GM12892 (cell line): ENCODE measurements around the gene SAE1.
"Not testable (repeated sequence)": the region's sequence is repeated elsewhere in the genome, so short reads cannot be mapped to it uniquely, and the experiment has no call there.

Experiments
- DNase-seq: peaks from one replicate; pipeline ENCODE4 v3.0.0; 2011; ENCODE audit not compliant: insufficient read length
- FAIRE-seq: peaks from 2 replicates; lab custom pipeline; 2011; peaks lifted over from hg19 to GRCh38; lab: Jason Lieb, UNC
- POLR2A ChIP-seq: IDR thresholded peaks from 2 replicates; pipeline ENCODE4 v1.6.1; 2011; ENCODE audit warnings: low read depth, low read length, control low read depth
- POLR2AphosphoS5 ChIP-seq: IDR thresholded peaks from 2 replicates; pipeline ENCODE4 v1.6.1; 2011; ENCODE audit warnings: low read depth, low read length, control low read depth
- TAF1 ChIP-seq: IDR thresholded peaks from 2 replicates; pipeline ENCODE4 v1.6.1; 2011; ENCODE audit warnings: low read depth, mild to moderate bottlenecking, control low read depth, low read length, borderline replicate concordance

SAE1 gene

DNA sequence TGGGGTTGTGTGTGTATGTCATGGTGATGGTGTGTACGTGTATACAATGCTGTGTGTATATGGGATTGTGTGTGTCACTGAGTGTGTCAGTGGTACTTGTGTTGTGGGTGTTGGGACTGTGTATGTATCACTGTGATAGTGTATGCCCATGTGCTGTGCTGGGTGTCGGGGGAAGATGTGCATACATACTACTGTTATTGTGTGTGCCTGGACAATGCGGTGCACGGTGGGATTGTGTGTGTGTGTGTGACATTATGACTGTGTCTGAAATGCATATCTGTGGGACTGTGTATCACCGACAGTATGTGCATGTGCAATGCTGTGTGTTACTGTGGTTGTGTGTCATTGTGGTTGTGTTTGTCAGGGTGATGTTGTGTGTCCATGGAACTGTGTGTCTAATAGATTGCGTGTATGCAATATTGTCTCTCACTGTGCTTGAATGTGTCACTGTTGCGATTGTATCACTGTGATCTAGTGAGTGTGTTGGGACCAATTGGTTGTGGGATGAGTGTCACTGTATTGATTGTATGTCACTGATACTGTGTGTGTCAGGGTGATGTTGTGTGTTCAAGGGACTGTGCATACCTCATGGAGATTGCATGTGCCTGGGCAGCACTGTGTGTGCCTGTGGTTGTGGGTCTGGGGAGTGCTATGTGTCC is 111.4 kb downstream of the SAE1 start:
- TF ChIP-seq POLR2AphosphoS5 (no peak), POLR2A (no peak), TAF1 (no peak)
- DNase-seq (no peak), FAIRE-seq (no peak)

DNA sequence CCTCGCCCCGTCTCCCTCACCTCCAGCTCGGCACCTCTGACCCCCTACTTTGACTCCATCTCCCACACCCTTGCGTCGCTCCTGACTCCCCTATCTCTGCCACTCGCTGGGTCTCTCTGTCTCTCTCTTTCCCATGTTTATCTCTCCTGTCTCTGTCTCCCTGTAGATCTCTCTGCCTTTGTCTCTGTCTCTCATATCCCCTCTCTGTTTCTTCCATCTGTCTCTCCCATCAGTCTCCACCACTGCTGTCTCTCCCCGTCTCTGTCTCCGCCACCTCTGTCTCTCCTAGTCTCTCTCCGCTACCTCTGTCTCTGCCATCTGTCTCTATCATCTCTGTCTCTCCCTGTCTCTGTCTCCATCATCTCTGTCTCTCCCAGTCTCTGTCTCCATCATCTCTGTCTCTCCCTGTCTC is 112.7 kb downstream of the SAE1 start:
- FAIRE-seq (no peak), DNase-seq (no peak)
- TF ChIP-seq POLR2A = no peak
- no peak for TF ChIP-seq POLR2AphosphoS5
- no peak for TF ChIP-seq TAF1

DNA sequence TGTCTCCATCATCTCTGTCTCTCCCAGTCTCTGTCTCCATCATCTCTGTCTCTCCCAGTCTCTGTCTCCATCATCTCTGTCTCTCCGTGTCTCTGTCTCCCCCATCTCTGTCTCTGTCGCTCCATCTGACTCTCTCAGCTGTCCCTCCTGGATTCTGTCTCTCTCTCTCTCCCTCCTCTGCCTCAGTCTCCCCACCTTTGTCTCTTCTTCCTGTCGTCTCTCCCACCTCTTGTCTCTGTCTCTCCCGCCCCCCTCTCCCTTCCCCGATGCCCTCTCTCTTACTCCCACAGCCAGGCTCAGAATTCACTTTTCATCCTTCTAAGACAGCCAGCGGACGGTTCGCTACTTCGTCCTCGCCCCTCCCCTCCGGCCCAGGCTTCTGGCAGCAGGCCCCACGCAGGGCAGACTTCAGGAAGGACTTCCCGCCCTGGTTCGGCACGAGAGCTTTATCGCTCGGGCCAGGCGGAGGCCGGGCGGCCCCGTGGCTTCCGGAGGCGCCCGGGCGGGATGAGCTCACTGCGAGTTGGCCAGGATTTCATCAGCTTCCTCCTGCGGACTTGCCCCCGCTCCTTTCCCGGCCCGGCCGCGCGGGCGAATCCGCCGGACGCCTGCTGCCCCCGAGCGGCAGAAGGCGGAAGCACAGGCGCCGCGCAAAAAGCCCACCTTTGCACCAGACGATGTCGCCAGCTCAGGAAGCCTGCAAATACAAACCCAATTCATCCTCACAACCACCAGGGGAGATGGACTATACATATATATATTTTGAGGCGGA is 113.3 kb downstream of the SAE1 start:
- peak; percentile 73 for FAIRE-seq

DNA sequence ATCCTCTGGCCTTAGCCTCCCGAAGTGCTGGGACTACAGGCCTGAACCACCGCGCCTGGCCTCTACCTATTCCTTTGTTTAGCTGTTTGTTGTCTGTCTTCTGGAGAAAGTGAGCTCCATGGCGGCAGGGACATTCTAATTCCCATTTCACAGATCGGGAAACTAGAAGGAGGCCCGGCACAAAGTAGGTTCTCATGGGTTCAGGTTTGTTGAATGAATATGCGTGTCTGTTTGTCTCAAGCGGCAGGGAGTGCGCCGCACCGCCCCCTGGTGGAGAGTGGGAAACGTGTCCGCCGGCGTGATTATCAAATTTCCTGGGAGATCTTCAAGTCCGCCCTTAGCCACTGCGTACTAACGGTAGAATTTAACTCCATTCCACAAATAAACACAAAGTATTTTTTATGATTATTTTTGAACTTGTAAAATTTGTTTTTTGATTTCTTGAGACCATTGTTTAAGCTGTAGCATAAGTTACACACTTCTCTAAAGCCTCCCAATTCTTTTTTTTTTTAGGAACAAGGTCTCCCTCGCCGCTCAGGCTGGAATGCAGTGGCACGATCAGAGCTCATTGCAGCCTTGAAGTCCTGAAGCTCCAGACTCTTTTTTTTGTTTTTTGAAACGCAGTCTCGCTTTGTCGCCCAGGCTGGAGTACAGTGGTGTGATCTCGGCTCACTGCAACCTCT is 116.8 kb downstream of the SAE1 start:
- DNase-seq (no peak), FAIRE-seq (no peak)
- TF ChIP-seq POLR2A = no peak
- TF ChIP-seq TAF1 = no peak
- no peak for TF ChIP-seq POLR2AphosphoS5

More for the DNA sequence above, 113.3 kb downstream of the SAE1 start:
- TF ChIP-seq POLR2AphosphoS5 (no peak), POLR2A (peak; percentile 58; the same call in 1 of the 2 replicates), TAF1 (no peak)
- DNase-seq = peak; percentile 94

DNA sequence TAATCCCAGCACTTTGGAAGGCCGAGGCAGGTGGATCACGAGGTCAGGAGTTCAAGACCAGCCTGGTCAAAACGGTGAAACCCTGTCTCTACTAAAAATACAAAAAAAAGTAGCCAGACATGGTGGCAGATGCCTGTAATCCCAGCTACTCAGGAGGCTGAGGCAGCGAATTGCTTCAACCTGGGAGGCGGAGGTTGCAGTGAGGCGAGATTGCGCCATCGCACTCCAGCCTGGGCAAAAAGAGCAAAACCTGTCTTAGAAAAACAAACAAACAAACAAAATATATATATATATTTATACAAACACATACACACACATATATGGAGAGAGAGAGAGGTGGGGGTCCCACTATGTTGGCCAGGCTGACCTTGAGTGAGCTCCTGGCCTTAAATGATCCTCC is 122.4 kb downstream of the SAE1 start:
- not testable (repeated sequence) for DNase-seq, FAIRE-seq

DNA sequence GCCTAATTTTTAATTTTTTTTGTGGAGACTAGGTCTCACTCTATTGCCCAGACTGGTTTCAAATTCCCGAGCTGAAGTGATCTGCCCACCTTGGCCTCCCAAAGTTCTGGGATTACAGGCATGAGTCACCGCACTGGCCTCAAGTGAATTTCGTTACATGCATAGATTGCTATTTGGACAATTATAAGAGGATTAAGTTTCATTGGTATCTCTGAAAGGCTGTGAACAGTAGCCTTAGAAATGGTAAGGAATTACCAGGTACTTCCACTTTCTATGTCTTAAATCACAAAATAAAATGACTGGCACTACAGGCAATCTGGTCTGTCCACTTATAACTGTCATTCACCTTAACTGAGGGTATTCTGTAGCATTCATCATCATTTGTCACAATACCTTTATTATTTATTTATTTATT is 122.8 kb downstream of the SAE1 start:
- TF ChIP-seq POLR2AphosphoS5 = no peak
- TF ChIP-seq POLR2A = no peak
- no peak for TF ChIP-seq TAF1
- no peak for FAIRE-seq
- no peak for DNase-seq

DNA sequence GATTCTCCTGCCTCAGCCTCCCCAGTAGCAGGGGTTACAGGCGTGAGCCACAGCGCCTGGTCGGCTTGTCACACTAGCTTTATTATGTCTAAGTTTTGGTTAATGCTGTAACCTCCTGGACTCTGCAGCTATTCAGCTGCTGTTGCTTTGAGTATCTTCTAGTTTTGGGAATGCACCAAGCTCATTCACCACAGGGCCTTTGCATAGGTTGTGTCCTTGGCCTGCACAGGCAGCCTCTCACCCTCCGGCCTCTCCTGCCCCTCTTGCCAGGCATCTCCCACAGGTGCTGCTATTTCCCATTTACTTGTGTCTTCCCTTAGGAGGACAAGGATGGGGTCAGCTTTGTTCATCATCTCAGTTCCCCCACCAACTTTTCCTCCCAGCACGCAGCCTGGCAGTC is 123.3 kb downstream of the SAE1 start:
- no peak for DNase-seq
- TF ChIP-seq TAF1 (no peak), POLR2A (no peak), POLR2AphosphoS5 (no peak)
- no peak for FAIRE-seq

DNA sequence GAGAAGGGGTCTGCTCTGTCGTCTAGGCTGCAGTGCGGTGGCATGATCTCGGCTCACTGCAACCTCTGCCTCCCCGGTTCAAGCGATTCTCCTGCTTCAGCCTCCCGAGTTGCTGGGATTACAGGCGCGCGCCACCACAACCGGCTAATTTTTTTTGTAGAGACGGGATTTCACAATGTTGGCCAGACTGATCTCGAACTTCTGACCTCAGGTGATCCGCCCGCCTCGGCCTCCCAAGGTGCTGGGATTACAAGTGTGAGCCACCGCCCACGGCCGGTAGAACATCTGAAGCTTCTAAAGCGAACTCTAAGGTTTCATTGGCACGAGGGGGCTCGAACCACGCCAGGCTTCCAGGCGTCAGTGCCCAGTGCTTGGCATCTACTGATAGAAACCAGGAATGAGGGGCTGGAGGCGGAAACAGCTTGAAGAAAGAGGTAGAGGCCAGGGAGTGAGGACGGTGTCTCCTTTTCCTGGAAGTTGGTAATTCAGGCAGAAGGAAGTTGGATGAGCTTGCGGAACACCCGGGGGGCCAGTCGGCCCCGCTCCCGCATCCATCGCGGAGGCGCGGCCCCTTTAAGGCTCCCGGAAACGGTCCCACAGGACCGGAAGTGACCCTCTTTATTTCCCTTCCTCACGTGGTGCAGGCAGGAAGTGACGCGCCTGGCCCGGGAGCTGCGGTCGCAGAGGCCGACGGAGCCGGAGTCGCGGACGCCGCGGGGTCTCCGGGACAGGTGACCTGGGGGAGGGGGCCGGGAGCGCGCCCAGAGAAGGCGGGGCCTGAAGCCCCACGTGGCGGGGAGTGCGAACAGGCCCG is 125.5 kb downstream of the SAE1 start, which contains the start of gene CCDC9:
Gene CCDC9, plus strand, starts transcription at position 647 of the 814 bp plus-strand sequence. CDS start 1,876 bp downstream, outside the sequence.
- DNase-seq = peak; percentile 98
- peak; percentile 40 for FAIRE-seq

DNA sequence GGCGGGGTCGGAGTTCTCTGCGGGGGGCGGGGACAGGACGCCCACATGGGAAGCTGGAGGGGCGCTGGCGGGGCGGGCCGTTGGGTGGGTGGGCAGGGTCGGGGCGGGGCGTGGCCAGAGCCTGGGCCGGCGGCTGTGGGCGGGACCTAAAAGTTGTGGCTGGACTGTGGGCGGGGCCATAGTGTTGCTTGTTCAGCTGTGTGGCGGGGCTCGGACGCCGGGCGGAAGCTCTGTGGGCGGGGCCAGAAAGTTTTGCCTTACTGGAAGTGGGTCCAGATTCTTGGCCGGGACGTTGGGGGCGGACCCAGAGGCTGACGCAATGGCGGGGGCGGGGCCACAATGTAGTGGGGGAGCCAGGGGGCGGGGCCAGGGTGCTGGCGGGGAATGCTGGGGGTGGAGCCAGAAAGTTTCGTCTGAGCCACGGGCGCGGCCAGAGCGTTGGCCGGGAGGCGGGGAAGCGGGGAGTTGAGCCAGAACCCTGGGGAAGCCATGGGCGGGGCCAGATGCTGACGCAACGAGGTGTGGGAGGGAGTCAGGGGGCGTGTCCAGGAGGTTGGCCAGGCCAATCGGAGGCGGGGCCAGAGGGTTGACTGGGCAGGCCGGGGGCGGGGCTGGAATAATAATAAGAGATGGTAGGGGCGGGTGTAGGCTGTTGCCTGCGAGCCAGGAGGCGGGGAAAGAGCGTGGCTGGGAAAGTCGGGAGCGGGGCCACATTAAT is 126.2 kb downstream of the SAE1 start:
- peak; percentile 99 for FAIRE-seq
- DNase-seq = peak; percentile 99
- TF ChIP-seq TAF1 = no peak
- no peak for TF ChIP-seq POLR2A
- TF ChIP-seq POLR2AphosphoS5 = no peak

More for the DNA sequence above, 125.5 kb downstream of the SAE1 start, which contains the start of gene CCDC9:
- peak; percentile 72 for TF ChIP-seq POLR2A
- 0 out of 2 replicates have a peak, but pooled peaks have one; percentile 20 for TF ChIP-seq TAF1
- no peak; the same call in 1 of the 2 replicates for TF ChIP-seq POLR2AphosphoS5

DNA sequence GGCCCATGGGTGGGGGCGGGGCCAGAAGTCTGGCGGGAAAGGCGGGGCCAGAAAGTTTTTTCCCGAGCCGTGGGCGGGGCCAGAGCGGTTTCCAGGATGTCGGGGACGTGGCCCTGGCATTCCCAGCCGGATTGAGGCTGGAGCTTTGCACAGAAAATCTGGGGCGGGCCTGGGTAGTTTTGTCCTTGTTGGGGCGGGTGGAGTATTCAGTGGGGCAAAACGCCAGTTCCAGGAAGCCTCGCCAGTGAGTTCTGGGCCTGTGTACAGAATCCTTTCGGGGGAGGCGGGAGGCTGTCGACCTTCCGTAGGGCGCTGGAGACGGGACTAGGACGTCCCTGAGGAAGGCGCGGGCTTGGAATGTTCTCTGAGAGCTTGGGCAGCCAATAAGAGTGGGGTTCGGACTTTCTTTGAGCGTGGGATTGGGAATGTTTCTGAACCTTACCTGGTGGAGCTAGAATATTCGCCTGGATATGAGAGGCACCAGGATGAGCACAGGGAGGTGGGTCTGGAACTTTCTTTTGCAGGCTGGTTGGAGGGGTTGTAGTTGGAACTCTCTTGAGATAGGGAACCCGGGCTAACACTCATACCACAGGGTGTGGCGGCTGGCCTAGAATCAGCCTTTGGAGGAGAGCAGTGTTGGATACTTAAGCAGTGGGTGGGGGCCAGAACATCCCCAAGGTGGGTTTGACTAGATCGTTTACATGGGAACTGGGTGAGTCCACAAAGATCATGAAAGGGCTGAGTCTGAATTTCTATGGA is 127.0 kb downstream of the SAE1 start:
- FAIRE-seq = no peak

More for the DNA sequence above, 127.0 kb downstream of the SAE1 start:
- no peak for DNase-seq
- TF ChIP-seq POLR2AphosphoS5 (no peak), POLR2A (no peak), TAF1 (no peak)
